Measurements from ENCODE around the gene TUBB2A. TPM values are rescaled to one million over a fixed set of nuclear protein-coding genes. Genes with fewer than 3 reads are reported as not detected.

The TUBB2A gene
- total RNA-seq, 1 experiment from 2014 or later, result 49.9 TPM

DNA sequence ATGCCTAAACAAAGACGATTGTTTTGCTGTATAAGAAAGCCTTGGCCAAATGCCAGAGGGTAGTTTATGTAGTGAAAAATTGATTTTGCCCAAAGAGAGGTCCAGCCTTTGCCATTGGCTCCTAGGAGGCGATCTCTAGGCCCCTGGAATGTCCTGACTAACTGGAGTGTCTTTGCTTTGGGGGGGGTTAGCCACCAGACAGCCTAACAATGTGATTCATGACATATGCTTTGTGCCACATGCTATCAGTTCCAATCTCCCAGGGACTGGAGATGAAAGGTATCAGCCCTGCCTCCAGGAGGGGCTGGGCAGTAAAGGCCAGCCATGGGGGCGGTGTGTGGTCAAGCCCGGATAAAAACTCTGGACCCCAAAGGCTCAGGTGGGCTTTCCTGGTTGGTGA is 32.7 kb upstream of the TUBB2A start:
- Histone ChIP-seq H3K4me2 (ENCODE audit: low read length) (no peak overlapping the region), H3K79me2 (ENCODE audit: insufficient read depth, low read length) (no peaks in the 10 kb centered on the region), H3K4me1 (ENCODE audit: control insufficient read depth in 1 of 2, insufficient read depth in 2 of 2, low read length in 2 of 2) (peaks cover 7 to 21% of the 10 kb centered on the region in 2 experiments; a peak in 3 of 4 replicates), H3K27me3 (ENCODE audit: insufficient read depth, low read length) (no peaks in the 10 kb centered on the region), H3K9ac (ENCODE audit: low read length) (no peak overlapping the region), H2AFZ (ENCODE audit: low read depth, low read length, poor library complexity, severe bottlenecking) (no peak overlapping the region), H3K9me2 (ENCODE audit: insufficient read depth) (no peaks in the 10 kb centered on the region), H3K36me3 (ENCODE audit: control insufficient read depth in 1 of 2, insufficient read depth in 2 of 2, low read length in 2 of 2) (no peaks in the 10 kb centered on the region), H3K9me3 (ENCODE audit: control insufficient read depth in 1 of 2, insufficient read depth in 1 of 2, low read depth in 1 of 2, low read length in 2 of 2) (no peaks in the 10 kb centered on the region; a peak in 1 of 4 replicates), H3K4me3 (replicated peaks in 1 of 2; ENCODE audit: low read depth in 1 of 2, low read length in 2 of 2) (no peak overlapping the region), H4K20me1 (ENCODE audit: insufficient read depth) (no peaks in the 10 kb centered on the region), H3K27ac (ENCODE audit: low read depth, low read length) (no peak overlapping the region)
- ChIA-PET RAD21 (ENCODE audit: low non-redundant PET in 1 of 2, low total read pairs in 2 of 2, uncharacterized antibody in 2 of 2, unreplicated experiment in 2 of 2) (no interaction called here), CTCF (no interaction called here), POLR2A (no interaction called here)
- DNase-seq (ENCODE audit: low read depth, low spot score) (no peak), ATAC-seq (no peak)
- intact Hi-C loops (cut with micrococcal nuclease), result no loop called here
- TF ChIP-seq, protein P1, sequence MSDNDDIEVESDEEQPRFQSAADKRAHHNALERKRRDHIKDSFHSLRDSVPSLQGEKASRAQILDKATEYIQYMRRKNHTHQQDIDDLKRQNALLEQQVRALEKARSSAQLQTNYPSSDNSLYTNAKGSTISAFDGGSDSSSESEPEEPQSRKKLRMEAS (IDR thresholded peaks at IDR 0.05), result no peak
- TF ChIP-seq, protein P2, sequence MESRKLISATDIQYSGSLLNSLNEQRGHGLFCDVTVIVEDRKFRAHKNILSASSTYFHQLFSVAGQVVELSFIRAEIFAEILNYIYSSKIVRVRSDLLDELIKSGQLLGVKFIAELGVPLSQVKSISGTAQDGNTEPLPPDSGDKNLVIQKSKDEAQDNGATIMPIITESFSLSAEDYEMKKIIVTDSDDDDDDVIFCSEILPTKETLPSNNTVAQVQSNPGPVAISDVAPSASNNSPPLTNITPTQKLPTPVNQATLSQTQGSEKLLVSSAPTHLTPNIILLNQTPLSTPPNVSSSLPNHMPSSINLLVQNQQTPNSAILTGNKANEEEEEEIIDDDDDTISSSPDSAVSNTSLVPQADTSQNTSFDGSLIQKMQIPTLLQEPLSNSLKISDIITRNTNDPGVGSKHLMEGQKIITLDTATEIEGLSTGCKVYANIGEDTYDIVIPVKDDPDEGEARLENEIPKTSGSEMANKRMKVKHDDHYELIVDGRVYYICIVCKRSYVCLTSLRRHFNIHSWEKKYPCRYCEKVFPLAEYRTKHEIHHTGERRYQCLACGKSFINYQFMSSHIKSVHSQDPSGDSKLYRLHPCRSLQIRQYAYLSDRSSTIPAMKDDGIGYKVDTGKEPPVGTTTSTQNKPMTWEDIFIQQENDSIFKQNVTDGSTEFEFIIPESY (IDR thresholded peaks at IDR 0.05; ENCODE audit: extremely low read depth, insufficient replicate concordance, low read length), result no peak
- TF ChIP-seq TCF7L2 (IDR thresholded peaks at IDR 0.05; ENCODE audit: borderline replicate concordance, extremely low read depth, insufficient read depth, insufficient read length) (no peak), YY1 (IDR thresholded peaks at IDR 0.05; ENCODE audit: extremely low read depth, insufficient replicate concordance, low read depth, low read length) (no peak), ZFX (IDR thresholded peaks at IDR 0.05) (no peak), SP1 (IDR thresholded peaks at IDR 0.05; ENCODE audit: low read depth) (no peak), POLR2A (IDR thresholded peaks at IDR 0.05; ENCODE audit: borderline replicate concordance, extremely low read depth, insufficient read depth, insufficient read length) (no peak), ZNF274 (IDR thresholded peaks at IDR 0.05; ENCODE audit: low read depth, low read length) (no peak), RAD21 (IDR thresholded peaks at IDR 0.05; ENCODE audit: low read depth) (no peak), EGR1 (IDR thresholded peaks at IDR 0.05; ENCODE audit: low read depth) (no peak), FOSL1 (IDR thresholded peaks at IDR 0.05; ENCODE audit: low read depth) (no peak), EZH2phosphoT487 (IDR thresholded peaks at IDR 0.05; ENCODE audit: borderline replicate concordance) (no peak)
- TF ChIP-seq, protein P3, sequence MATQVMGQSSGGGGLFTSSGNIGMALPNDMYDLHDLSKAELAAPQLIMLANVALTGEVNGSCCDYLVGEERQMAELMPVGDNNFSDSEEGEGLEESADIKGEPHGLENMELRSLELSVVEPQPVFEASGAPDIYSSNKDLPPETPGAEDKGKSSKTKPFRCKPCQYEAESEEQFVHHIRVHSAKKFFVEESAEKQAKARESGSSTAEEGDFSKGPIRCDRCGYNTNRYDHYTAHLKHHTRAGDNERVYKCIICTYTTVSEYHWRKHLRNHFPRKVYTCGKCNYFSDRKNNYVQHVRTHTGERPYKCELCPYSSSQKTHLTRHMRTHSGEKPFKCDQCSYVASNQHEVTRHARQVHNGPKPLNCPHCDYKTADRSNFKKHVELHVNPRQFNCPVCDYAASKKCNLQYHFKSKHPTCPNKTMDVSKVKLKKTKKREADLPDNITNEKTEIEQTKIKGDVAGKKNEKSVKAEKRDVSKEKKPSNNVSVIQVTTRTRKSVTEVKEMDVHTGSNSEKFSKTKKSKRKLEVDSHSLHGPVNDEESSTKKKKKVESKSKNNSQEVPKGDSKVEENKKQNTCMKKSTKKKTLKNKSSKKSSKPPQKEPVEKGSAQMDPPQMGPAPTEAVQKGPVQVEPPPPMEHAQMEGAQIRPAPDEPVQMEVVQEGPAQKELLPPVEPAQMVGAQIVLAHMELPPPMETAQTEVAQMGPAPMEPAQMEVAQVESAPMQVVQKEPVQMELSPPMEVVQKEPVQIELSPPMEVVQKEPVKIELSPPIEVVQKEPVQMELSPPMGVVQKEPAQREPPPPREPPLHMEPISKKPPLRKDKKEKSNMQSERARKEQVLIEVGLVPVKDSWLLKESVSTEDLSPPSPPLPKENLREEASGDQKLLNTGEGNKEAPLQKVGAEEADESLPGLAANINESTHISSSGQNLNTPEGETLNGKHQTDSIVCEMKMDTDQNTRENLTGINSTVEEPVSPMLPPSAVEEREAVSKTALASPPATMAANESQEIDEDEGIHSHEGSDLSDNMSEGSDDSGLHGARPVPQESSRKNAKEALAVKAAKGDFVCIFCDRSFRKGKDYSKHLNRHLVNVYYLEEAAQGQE (IDR thresholded peaks at IDR 0.05; ENCODE audit: low read depth), result no peak
- TF ChIP-seq, protein P4, sequence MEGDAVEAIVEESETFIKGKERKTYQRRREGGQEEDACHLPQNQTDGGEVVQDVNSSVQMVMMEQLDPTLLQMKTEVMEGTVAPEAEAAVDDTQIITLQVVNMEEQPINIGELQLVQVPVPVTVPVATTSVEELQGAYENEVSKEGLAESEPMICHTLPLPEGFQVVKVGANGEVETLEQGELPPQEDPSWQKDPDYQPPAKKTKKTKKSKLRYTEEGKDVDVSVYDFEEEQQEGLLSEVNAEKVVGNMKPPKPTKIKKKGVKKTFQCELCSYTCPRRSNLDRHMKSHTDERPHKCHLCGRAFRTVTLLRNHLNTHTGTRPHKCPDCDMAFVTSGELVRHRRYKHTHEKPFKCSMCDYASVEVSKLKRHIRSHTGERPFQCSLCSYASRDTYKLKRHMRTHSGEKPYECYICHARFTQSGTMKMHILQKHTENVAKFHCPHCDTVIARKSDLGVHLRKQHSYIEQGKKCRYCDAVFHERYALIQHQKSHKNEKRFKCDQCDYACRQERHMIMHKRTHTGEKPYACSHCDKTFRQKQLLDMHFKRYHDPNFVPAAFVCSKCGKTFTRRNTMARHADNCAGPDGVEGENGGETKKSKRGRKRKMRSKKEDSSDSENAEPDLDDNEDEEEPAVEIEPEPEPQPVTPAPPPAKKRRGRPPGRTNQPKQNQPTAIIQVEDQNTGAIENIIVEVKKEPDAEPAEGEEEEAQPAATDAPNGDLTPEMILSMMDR (IDR thresholded peaks at IDR 0.05 in 2 of 3, conservative IDR thresholded peaks at IDR 0.05 in 1 of 3; ENCODE audit: borderline replicate concordance in 1 of 3, insufficient read depth in 1 of 3, low read depth in 2 of 3, low read length in 2 of 3), result no peak
- no TSS peak for BruUV-seq (replicated peaks)
